GOT3 (cell line): ENCODE measurements around the gene COASY.

Experiments used
- DNase-seq: peaks from one replicate; lab custom pipeline; 2025; ENCODE audit warnings: mixed read lengths; lab: John Stamatoyannopoulos, UW

The COASY gene

GRCh38 chr17:42561897-42562387 is at the start of gene COASY:
COASY (plus strand) TSS chr17:42562148; CDS start chr17:42562623, 475 bp downstream.
- DNase-seq: peak; percentile 72

- no peak for DNase-seq
Observed at GRCh38 chr17:42512246-42512645, 49.7 kb upstream of the COASY start.

GRCh38 chr17:42512733-42513251 is 49.2 kb upstream of the COASY start:
- no peak for DNase-seq

- DNase-seq: no peak
Observed at GRCh38 chr17:42513686-42514085, 48.3 kb upstream of the COASY start.

- no peak for DNase-seq
Observed at GRCh38 chr17:42514279-42514678, 47.7 kb upstream of the COASY start.

- no peak for DNase-seq
Observed at GRCh38 chr17:42514867-42515266, 47.1 kb upstream of the COASY start.

GRCh38 chr17:42517516-42517915 is 44.4 kb upstream of the COASY start:
- DNase-seq: peak; percentile 66

- peak; percentile 52 for DNase-seq
Observed at GRCh38 chr17:42518046-42518754, 43.7 kb upstream of the COASY start.

- DNase-seq: no peak
Observed at GRCh38 chr17:42518755-42519545, 43.0 kb upstream of the COASY start.

GRCh38 chr17:42519546-42520491 is 42.1 kb upstream of the COASY start:
- DNase-seq: peak; percentile 83

- no peak for DNase-seq
Observed at GRCh38 chr17:42520540-42520951, 41.4 kb upstream of the COASY start.

- DNase-seq: no peak
Observed at GRCh38 chr17:42521036-42521435, 40.9 kb upstream of the COASY start.

GRCh38 chr17:42521666-42522262 is 40.2 kb upstream of the COASY start:
- DNase-seq: no peak

- DNase-seq: no peak
Observed at GRCh38 chr17:42522263-42522790, 39.6 kb upstream of the COASY start.

- DNase-seq: no peak
Observed at GRCh38 chr17:42522798-42523278, 39.1 kb upstream of the COASY start.

- no peak for DNase-seq
Observed at GRCh38 chr17:42525221-42525620, 36.7 kb upstream of the COASY start.

GRCh38 chr17:42526031-42526444 is 35.9 kb upstream of the COASY start:
- DNase-seq: no peak

- DNase-seq: no peak
Observed at GRCh38 chr17:42527932-42528331, 34.0 kb upstream of the COASY start.

- DNase-seq: no peak
Observed at GRCh38 chr17:42529061-42529460, 32.9 kb upstream of the COASY start.

- DNase-seq: no peak
Observed at GRCh38 chr17:42530952-42531454, 30.9 kb upstream of the COASY start.
